ENCODE measurements around the gene NR3C1. TPM values are rescaled to one million over a fixed set of nuclear protein-coding genes. Genes with fewer than 3 reads are reported as not detected.

NR3C1 gene
- total and polyA plus RNA-seq, 2 of the 13 experiments (the other 11 are each of a cell fraction or from before 2014, with no cell fraction given) = 10.0 to 24.3 TPM

- TF ChIP-seq EEA1 (CRISPR knock-in tag; IDR thresholded peaks at IDR 0.05; ENCODE audit: borderline replicate concordance) = no peak
Measured at GRCh38 chr5:143312822-143313221, 90.7 kb downstream of the NR3C1 start (continued).

DNA sequence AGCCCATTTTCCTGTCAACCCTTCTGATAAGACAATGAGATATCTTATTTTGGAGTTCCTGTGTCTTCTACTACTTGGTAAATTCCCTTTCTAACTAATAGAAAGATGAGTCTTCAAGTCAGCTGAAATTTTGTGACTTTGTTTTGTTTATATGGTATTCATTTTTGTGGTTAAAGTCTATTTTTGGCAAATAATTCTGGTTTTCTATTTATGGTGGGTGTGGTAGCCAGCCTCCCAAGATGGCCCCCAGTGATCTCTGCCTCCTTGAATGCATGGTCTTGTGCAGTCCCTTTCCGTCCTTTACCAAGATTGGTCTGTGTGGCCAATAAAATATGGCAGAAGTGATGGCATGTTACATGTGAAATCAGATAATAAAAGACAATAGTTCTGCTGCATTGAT lies 91.5 kb downstream of the NR3C1 start:
- intact Hi-C loops (cut with micrococcal nuclease; ENCODE audit: unreplicated experiment) = no loop called here
- H3K27ac ChIP-seq (ENCODE audit: extremely low read length, insufficient read depth, low read length) = no peak overlapping the region
- ATAC-seq (no peak), DNase-seq (ENCODE audit: low spot score) (no peak), FAIRE-seq (no peak)
- TF ChIP-seq USF2 (IDR thresholded peaks at IDR 0.05; ENCODE audit: low read depth, low read length) (no peak), USF2 (CRISPR knock-in tag; IDR thresholded peaks at IDR 0.05; ENCODE audit: borderline replicate concordance) (no peak), NCOR1 (IDR thresholded peaks at IDR 0.05; ENCODE audit: borderline replicate concordance, low read length) (no peak), ZNF577 (CRISPR knock-in tag; IDR thresholded peaks at IDR 0.05; ENCODE audit: borderline replicate concordance, low read depth) (no peak), IRF9 (CRISPR knock-in tag; IDR thresholded peaks at IDR 0.05; ENCODE audit: borderline replicate concordance) (no peak), ZEB1 (IDR thresholded peaks at IDR 0.05; ENCODE audit: insufficient replicate concordance, low read depth) (no peak), ZSCAN9 (CRISPR knock-in tag; IDR thresholded peaks at IDR 0.05; ENCODE audit: borderline replicate concordance) (no peak), ETV5 (CRISPR knock-in tag; IDR thresholded peaks at IDR 0.05; ENCODE audit: borderline replicate concordance) (no peak), PCBP2 (optimal IDR thresholded peaks at IDR 0.05; ENCODE audit: low read depth, low read length, poor library complexity, severe bottlenecking) (no peak), ZNF7 (CRISPR knock-in tag; IDR thresholded peaks at IDR 0.05) (no peak), TBX3 (IDR thresholded peaks at IDR 0.05; ENCODE audit: borderline replicate concordance) (no peak), POLR2AphosphoS2 (IDR thresholded peaks at IDR 0.05; ENCODE audit: low read depth, low read length) (no peak), ZNF552 (CRISPR knock-in tag; IDR thresholded peaks at IDR 0.05; ENCODE audit: borderline replicate concordance) (no peak), ZNF788 (CRISPR knock-in tag; IDR thresholded peaks at IDR 0.05; ENCODE audit: borderline replicate concordance) (no peak), HCFC1 (IDR thresholded peaks at IDR 0.05; ENCODE audit: low read depth, low read length) (no peak)
- TF ChIP-seq, protein P1, sequence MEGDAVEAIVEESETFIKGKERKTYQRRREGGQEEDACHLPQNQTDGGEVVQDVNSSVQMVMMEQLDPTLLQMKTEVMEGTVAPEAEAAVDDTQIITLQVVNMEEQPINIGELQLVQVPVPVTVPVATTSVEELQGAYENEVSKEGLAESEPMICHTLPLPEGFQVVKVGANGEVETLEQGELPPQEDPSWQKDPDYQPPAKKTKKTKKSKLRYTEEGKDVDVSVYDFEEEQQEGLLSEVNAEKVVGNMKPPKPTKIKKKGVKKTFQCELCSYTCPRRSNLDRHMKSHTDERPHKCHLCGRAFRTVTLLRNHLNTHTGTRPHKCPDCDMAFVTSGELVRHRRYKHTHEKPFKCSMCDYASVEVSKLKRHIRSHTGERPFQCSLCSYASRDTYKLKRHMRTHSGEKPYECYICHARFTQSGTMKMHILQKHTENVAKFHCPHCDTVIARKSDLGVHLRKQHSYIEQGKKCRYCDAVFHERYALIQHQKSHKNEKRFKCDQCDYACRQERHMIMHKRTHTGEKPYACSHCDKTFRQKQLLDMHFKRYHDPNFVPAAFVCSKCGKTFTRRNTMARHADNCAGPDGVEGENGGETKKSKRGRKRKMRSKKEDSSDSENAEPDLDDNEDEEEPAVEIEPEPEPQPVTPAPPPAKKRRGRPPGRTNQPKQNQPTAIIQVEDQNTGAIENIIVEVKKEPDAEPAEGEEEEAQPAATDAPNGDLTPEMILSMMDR (CRISPR knock-in tag; IDR thresholded peaks at IDR 0.05) = no peak
- H4K20me1 ChIP-seq (ENCODE audit: insufficient read depth, low read length) = no peaks in the 10 kb centered on the region
- 80% methylated on average over 1 of the region's 1 CpG for WGBS (ENCODE audit: low lambda C conversion rate)
- H3K4me1 ChIP-seq (ENCODE audit: insufficient read depth, low read length) = no peaks in the 10 kb centered on the region
- peaks cover 4 to 45% of the 10 kb centered on the region in 2 experiments; a peak in 4 of 5 replicates for H3K36me3 ChIP-seq (replicated peaks in 1 of 2; ENCODE audit: control insufficient read depth in 1 of 2, insufficient read depth in 2 of 2, low read length in 2 of 2)
- no peak overlapping the region for H3K4me2 ChIP-seq (ENCODE audit: low read depth, low read length)
- BruUV-seq (replicated peaks) = no TSS peak
- ChIA-PET CTCF (ENCODE audit: low intra/inter-chr PET ratio, low total read pairs) (no interaction called here), POLR2A (no interaction called here)
- no peak overlapping the region for H2AFZ ChIP-seq (ENCODE audit: low read length)
- no peaks in the 10 kb centered on the region for H3K9me3 ChIP-seq (ENCODE audit: low read length)
- H3K4me3 ChIP-seq (replicated peaks in 1 of 3; ENCODE audit: insufficient read depth in 1 of 3, low read depth in 2 of 3, low read length in 3 of 3) = no peak overlapping the region
- H3K79me2 ChIP-seq (ENCODE audit: insufficient read depth, low read length) = no peaks in the 10 kb centered on the region
- in situ Hi-C loops (cut with HindIII; ENCODE audit: extremely low pct_ligation_motif_present, low pct_unique_long_range_greater_than_20kb) = no loop called here
- no peaks in the 10 kb centered on the region for H3K27me3 ChIP-seq (ENCODE audit: control insufficient read depth in 1 of 2, insufficient read depth in 2 of 2, low read length in 2 of 2)
- no peak overlapping the region for H3K9ac ChIP-seq (ENCODE audit: insufficient read depth, low read depth, low read length)

Data from HepG2 (cell line).